Activated CD4-positive, alpha-beta T cell treated with anti-CD3 and anti-CD28 coated beads for 24 hours (primary cell): ENCODE measurements around the gene C16orf96.

ENCODE experiments used
- DNase-seq, 2 donors: peaks; one replicate each; pipeline ENCODE4 v3.0.0-alpha.2; 2020; ENCODE audit warnings: low read depth in 2 of 2

C16orf96 gene

DNA sequence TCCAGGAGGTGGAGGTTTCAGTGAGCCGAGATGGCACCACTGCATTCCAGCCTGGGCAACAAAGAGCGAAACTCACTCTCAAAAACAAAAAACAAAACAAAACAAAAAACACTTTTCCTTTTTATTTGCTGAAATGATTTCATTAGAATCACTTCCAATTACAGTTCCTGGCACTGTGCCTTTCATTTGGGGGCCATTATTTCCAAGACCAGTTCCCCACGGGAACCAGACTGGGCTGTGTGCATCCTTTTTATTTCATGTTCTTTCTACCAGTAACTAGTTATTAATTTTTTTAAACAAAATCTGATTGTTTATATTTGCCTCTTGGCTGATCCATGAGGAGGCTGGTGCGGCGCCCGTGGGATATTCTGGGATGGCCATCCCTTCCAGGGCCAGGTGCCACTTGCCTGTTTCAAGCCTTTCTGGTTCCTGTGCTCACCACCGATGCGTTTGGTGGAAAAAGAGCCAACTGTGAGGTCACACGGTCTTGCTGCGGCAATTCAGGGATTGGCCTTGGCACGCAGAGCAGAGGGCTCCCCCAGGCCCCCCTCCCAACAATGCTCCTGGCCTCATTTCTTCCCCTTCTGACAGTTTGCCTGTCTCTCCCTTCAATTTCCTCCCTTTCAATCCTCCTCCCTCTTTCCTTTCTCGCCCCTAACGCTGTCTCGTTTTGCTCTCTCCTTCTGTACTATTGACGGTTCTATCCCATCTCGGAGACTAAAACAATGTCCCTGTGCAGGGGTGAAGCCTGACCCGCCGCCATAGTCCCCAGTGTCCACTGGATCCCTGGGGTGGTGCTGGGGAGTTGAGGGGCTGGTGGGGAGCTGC is 45.1 kb downstream of the C16orf96 start:
- no peak for DNase-seq

DNA sequence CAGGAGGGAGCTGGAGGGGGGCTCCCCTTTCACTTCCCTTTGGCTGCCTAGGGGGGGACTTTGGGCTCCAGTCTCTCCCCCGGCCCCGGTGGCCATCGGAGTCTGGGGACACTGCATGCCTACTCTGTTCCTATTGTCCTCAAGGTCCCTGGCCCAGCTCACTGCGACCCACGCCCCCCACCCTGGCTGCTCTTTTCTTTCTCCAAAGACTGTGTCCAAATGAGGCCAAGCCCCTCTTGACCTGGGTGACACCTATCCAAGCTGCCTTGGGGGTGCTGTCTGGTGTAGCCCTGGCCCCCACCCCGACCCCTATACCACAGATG is 45.7 kb downstream of the C16orf96 start:
- no peak for DNase-seq

DNA sequence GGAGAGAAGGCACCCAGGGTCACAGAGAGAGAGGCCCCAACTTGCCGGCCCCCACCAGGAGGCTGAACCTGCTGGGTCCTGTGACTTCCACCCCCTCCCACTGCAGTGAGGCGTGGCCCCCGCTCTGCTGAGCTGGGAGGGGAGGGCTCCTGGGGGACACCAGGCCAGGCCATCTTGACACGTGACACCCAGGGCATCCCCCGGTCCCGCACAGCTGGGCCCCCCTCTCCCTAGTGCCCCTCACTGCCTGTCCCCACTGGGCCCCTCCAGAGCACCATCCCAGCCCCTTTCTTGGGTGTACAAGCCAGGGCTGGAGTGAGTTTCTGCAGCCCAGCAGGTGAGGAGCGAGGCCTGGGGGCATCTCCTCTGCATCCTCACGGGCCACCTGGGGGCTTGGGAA is 46.2 kb downstream of the C16orf96 start:
- no peak for DNase-seq

DNA sequence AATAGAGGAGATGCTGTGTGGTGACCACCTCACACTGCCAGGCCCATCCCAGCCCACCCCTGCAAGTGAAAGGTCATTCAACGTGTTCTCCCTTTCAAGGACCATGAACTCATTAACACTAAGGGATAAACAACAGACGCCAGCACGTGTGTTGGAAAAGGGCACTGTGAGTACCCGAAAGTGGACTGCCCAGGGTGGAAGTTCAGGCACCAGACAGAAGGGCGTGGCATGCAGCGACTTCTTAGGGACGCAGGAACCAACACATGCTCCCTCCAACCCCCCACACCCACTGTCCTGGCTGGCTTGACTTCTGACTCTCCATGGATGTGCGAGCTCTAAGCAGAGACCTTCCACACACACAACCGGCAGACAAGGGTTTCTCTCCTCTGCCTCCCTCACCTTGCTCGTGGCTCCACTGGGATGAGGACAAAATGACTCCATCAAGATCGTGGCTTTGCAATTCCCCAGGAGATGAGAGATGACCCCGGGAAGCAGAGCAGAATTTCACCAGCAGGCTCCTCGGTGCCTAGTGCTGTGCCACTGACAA is 47.6 kb downstream of the C16orf96 start:
- DNase-seq = no peak

DNA sequence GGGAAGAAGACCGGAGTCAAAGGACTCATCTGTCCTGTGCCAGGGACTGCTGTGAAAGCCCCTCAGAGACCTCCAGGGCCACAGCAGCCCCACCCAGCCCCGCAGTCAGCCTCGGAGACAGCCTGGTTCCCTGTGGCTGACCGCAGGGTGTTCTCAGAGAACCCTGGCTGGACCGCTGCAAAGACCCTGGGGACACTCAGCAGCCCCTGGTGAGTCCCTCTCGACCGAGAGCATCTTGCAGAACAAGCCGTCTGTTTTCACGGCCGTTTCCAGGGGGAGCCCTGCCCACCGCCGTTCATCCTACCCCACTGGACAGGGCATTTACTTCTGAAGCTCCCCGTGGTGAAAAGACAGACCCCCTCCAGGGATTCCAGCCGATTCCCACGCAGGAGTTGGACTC is 48.3 kb downstream of the C16orf96 start:
- DNase-seq = no peak

DNA sequence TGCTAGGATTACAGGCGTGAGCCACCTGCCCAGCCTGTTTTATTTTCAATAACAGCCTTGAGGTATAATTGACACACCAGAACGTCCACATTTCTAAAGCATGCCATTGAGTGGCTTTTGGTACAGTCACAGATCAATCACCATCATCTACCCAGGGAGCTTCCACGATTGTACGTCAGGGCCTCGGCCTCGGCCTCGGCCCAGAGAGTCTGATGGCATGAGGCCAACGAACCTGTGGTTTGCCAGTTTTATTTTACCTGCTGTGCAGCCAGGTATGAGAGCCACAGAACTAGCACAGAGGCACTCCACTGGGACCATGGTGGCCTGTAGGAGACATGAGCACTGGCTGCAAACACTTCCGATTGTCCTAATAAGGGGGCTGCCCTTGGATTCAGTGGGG is 50.2 kb downstream of the C16orf96 start:
- DNase-seq = no peak

DNA sequence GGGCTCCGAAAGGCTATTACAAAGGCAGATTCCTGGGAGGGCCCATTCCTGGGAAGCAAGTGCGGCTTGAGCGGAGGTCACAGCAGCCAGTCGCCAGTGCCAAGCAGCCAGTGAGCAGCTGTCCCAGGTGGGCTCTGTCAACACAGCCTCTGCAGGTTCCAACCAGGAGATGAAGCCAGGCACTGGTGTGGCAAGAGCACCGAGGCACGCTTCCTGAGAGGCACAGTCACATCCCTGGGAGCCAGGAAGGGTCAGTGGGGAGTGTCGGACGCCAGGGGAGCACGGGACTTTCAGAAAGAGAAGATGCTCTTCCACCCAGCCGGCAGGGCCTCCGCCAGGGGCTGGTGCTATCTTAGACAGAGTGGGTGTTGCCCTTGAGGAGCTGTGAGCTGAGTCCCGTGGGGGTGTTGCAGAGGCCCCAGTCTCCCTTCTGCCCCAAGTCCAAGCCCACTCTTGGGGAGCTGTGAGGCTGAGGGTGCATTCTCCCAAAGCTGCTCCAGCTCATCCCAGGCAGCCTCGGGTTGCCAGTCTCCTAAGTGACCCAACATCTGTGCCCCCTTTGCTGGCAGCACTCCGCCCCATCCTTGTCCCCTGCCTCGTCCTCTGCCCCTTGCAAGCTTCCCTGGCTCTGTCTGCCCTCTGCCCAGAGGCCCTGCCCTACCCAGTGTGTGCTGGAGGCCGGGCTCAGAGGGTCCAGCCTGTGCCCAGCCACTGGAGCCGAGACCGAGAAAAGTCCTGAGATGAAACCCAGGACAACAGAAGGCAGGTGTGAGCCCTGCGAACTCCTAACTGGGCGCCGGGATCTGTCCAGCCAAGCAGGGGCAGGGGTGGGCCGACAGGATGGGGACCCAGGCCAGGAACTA is 51.9 kb downstream of the C16orf96 start:
- DNase-seq = no peak

DNA sequence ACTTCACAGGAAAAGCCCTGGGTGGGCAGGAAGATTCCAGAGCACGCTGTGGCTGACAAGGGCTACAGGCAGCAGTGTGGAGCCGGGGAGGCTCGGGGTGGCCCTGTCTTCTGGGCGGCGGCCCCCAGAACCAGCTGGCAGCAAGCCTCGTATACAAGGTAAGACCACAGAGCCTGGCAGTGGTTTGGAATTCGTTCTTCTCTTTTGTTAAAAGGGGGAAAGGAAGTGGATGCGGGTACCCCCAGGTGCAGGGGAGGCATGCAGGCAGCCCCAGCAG is 52.5 kb downstream of the C16orf96 start:
- DNase-seq = no peak

DNA sequence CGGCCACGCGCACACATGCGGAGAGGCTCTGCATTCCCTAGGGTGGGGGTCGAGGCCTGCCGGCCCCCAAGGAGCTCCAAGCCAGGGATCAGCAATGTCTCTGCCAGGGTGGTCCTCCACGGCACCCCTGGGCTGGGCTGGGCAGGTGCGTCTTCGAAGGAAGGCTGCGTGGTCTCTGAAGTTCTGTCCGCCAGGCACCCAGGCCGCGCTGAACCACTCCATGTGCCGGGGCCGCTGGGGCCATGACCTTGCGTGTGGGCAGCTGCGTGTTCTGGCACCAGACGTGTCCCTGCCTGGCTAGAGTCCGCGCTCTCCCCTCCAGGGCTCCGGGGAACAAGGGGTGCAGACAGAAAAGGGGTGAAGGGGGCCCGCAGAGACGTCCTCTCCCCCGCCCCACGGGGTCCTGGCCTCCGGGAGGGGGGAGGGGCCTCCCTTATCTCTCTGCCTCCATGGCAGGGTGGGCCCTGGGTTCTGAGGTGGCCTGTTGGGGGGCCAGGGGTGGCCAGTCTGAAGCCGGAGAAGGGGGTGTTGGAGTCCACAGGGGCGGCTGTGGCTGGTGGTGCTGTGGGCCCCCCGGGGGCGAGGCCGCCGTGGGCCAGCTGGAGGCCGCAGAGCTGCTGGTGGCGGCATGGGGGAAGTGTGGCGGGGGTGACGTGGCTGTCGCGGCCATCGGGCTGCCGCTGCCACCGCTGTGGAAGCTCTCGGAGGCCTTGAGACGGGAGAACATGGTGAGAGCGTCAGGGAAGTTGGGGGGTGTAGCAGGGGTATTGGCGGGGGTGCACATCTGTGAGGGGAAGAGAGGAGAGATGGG is 53.3 kb downstream of the C16orf96 start:
- DNase-seq = no peak

DNA sequence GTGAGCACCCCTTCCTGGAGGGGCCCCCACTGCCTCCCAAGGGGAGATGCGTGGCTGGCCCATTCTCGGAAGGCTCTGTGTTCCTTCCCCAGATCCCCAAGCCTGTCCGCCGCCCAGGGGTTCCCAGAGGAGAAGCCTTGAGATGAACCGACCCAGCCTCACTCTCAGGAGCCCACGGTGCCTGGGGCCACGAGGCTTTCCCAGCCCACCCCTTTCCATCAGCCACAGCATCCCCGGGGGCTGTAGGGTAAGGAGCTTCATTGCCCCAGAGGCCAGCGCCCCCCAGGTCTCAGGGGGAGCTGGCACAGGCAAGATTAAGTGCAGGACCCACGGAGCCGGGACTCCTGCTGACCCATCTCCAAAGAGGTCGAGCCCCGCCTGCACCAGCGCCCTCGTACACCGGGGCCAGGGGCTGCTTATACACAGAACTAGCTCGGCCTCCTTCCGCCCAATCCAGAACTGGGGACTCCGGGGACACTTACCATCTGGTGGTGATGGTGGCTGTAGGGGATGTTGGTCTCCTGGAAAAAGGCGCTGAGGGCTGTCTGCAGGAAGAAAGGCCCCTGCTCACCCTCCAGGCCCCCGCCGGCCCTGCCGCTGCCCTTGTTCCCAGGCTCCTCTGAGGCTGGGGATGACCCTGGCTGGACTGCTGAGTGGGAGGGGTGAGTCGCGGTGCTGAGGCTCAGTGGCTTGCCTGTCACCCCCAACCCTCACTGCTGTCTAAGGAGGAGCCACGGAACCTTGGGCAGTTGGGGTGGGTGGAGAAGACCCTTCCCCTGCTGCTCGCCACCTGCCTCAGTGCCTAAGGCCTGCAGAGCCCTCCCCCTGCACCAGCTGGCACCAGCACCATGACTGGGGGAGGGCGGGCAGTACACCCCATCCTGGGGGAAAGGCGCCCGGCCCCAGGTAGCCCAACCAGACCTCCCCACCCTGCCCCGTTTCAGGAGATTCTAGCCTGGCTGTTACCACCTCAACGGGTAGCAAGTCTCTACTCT is 54.2 kb downstream of the C16orf96 start:
- no peak for DNase-seq

DNA sequence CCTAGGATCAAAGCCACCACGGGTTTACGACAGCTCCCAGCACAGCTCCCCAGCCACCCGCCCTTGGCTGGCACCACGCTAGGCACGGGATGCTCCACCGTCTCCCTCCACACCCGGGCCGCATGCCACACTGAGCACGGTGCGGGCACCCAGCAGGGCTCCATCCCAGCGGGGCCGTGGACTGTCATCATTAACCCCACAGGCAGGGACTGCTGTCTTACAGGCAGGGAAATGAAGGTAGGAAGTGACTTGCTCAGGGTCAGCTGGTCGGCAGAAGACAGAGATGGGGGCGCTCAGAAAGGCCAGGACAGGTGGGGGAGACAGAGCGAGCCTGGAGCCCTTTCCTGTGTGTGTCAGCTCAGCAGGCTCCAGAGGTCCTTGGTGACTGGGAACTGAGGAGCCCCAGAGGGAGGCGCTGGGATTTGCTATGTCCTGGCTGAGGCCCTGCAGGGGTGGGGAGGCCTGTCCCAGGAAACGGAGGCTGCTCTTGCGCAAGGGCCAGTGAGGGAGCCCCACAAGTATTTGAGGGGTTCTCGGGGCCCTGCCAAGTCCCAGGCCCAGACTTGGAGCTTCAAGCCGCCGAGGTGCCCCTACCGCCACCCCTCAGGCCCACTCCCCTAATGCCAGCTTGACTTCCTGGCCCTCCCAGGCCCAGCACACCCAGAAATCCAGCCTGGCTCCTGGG is 55.3 kb downstream of the C16orf96 start:
- DNase-seq = no peak

DNA sequence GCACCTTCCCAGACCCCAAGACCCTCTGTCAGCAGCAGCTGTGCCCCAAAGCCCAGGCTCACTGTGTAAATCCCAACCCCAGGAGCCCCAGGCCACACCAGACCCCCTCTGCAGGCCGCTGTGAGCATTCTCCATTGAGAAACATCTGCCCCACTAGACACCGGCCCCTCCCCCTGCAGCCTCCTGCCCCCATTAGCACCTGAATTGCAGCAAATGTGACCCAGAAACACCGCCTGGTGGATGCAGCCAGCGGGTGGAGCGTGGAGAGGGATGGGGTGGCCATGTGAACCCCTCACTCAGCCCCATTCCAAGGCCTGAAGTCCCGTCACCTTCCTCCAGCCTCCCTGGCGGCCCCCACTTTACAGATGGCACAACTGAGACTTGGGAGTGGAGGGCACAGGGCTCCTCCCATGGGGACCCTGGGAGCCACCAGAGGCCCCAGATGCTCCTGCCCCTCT is 56.4 kb downstream of the C16orf96 start:
- no peak for DNase-seq

DNA sequence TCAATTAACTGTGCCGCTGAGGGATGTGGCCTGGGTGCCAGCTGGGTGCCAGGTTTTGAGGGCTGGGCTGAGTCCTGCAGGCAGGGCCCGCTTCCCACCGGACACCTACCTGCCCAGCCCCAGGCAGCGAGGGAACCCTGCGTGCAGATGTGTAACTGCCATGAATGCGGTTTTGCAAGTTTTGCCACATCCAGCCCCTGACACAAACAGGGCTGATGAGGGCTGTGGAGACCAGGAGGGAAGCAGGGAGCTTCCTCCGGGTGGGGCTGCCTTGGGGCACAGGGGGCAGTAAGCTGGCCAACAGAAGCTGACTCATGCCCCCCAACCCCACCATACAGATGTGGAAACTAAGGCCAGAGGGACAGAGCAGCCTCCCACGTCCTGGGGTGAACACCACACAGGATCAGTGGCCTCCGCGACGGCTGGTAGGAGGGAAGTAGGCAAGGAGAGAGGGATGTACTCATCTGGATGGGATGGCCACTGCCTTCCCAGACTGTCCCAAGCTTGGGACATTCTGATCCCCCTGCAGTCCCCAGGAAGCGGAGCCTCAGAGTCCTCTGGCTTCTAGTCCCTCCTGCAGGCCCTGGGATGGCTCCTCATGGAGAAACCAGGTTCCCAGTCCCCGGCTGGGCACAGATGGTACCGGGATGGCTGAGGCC is 57.0 kb downstream of the C16orf96 start:
- no peak for DNase-seq

DNA sequence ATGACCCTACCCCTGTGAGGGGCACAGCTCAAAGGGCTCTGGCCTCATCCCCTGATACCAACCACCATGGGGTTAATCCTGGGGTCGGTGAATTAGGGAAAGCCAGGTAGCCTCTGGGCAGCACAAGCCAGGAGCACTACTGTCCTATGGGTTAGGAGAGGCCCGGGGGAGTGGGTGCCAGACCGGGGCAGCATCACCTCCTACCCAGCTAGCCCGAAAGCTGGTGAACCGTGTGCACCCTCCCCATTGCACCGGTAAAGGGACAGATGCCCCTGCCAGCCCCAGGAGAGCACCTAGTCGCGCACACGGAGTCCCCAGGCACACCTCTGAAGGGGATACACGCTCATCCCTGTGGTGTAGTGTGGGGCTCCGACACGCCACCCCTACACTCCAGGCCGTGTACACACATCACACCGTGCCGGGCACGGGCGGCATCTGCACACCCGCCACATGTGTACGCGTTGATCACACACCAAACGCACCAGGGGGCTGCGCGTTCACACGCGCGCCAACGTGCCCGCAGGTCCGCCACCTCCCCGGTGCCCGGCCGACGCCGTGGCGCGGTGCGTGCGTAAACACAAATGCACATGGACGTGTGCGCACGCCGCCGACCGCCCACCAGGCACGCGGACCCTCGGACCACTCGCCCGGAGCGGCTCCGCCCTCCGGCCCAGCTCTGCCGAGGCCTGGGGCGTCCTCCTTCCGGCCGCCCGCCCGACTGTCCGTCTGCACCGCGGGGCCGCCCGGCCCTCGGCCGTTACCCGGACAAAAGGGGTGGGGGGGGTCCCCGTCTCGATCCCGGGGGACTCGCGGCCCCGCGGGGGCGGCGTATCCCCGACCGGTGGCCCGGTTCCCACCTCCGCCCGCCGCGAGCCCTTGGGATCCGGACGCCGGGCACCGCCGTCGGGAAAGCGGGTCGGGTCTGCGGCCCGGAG is 57.8 kb downstream of the C16orf96 start:
- no peak for DNase-seq

DNA sequence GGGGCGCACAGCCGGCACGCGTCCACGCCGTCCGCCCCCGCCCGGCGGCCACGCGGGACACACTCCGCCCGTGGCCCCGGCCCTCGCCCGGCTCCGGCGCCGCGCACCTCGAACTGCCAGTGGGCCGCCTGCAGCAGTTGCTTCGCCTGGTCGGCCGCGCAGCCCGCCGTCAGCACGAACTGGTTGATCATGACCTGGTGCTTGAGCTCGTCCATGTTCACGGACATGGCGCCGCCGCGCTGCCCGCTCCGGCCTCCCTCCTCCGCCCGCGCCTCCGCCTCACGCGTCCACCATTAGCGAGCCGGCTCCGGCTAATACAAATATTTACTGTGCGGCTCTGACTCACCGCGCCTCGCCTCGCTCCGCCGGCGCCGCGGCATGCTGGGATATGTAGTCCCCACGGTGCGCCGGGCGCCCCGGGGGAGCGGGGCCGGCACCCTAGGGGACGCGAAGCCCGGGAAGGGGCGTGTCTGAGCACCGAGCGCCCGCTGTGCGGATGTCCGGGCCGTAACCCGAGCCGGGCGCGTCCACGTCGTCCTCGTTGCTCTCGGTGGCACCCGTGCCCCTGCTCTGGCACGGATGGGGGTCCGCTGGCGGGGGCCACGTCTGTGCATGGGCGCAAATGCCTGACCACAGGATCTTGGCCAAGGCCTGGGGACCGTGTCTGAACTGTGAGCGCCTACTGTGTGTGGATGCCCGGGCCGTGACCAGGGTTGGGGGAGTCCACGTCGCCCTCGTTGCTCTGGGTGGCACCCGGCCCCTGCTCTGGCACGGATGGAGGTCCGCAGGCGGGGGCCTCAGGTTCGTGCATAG is 58.6 kb downstream of the C16orf96 start, which contains the start of gene UBALD1:
Gene UBALD1, minus strand, starts transcription at position 318 of the 813 bp plus-strand sequence. Its CDS starts 91 bp downstream, at position 227.
- peak; percentile 61 to 71 for DNase-seq

DNA sequence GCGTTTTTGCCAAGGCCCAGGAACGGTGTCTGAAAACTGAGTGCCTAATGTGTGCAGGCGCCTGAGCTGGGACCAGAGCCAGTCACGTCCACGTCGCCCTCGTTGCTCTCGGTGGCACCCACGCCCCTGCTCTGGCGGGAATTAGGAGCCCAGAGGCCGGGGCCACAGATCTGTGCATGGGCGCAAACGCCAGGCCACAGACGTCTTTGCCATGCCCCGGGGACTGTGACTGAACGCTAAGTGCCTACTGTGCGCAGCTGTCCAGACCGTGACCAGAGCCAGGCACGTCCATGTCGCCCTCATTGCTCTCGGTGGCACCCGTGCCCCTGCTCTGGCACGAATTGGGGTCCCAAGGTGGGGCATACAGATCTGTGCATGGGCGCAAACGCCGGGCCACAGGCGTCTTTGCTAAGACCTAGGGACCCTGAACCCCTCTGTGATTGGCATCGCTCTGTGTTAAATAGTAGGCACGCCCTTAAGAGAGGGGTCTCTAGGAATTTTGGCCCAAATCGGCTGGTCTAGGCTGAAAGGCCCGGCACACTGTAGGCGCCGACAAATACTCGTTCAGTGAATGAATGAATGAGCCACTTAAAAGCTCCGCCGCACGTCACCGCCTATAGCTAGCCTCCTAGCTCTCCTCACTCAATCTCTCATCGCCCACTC is 59.4 kb downstream of the C16orf96 start:
- no peak for DNase-seq
